ENCODE measurements around the gene NAB2. TPM values are rescaled to one million over a fixed set of nuclear protein-coding genes. Genes with fewer than 3 reads are reported as not detected.

Gene NAB2
- total and polyA plus RNA-seq, 4 donors: 1.9 to 10.0 (median 6.2) TPM

DNA sequence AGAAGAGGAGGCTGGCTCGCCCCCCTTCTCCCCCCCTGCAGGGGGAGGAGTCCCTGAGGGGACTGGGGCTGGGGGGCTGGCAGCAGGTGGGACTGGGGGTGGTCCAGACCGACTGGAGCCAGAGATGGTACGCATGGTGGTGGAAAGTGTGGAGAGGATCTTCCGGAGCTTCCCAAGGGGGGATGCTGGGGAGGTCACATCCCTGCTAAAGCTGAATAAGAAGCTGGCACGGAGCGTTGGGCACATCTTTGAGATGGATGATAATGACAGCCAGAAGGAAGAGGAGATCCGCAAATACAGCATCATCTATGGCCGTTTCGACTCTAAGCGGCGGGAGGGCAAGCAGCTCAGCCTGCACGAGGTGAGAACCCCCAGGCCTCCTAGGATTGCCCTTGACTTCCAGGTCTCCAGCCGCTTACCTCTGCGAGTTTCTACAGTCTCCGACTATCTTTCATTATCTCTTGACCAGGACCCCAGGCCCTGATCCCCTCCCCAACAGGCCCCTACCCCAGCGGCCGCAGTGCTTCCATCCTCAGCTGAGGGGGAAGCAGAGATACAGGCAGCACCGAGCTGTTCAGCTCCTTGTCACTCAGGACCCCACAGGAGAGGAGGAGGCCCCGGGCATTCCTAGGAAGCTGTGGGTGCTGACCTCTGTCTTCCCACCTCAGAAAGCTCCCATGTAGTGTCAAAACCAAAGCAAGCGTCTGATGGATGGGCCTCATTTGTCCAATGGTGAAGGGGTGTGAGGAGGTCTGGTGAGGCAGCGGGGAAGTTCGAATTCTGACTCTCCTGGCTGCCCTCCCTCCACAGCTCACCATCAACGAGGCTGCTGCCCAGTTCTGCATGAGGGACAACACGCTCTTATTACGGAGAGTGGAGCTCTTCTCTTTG is 3.0 kb downstream of the NAB2 start:
- no peak overlapping the region for H3K9ac ChIP-seq (ENCODE audit: low read depth in 1 of 2, low read length in 2 of 2)
- no peak overlapping the region for H3K4me3 ChIP-seq (ENCODE audit: low read depth in 1 of 3, low read length in 3 of 3)
- H3K27ac ChIP-seq (ENCODE audit: low read depth in 1 of 2, low read length in 2 of 2): no peak overlapping the region
- H3K36me3 ChIP-seq (ENCODE audit: control insufficient read depth in 4 of 4, insufficient read depth in 3 of 4, low read depth in 1 of 4, low read length in 3 of 4): peaks cover 13 to 37% (median 25%) of the 10 kb centered on the region in 4 donors
- DNase-seq (ENCODE audit: low spot score): no peak
- H3K4me1 ChIP-seq (ENCODE audit: control insufficient read depth in 4 of 4, insufficient read depth in 4 of 4, low read length in 3 of 4): peaks cover 9 to 56% (median 28%) of the 10 kb centered on the region in 4 donors
- H3K27me3 ChIP-seq (ENCODE audit: control insufficient read depth in 4 of 4, insufficient read depth in 4 of 4, low read length in 3 of 4): no peaks in the 10 kb centered on the region
- WGBS: 86% methylated on average over 25 of the region's 25 CpGs
- TF ChIP-seq EGR1 (IDR thresholded peaks at IDR 0.05; ENCODE audit: low read depth in 2 of 2) (no peak), JUND (IDR thresholded peaks at IDR 0.05) (no peak), NR2F2 (IDR thresholded peaks at IDR 0.05) (no peak), RAD21 (IDR thresholded peaks at IDR 0.05) (no peak), FOXA2 (IDR thresholded peaks at IDR 0.05) (no peak), REST (IDR thresholded peaks at IDR 0.05) (no peak), FOXA1 (IDR thresholded peaks at IDR 0.05) (no peak), GABPA (IDR thresholded peaks at IDR 0.05 in 1 of 2, conservative IDR thresholded peaks at IDR 0.05 in 1 of 2) (no peak)
- TF ChIP-seq, protein P1, sequence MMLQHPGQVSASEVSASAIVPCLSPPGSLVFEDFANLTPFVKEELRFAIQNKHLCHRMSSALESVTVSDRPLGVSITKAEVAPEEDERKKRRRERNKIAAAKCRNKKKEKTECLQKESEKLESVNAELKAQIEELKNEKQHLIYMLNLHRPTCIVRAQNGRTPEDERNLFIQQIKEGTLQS (IDR thresholded peaks at IDR 0.05): no peak
- TF ChIP-seq, protein P2, sequence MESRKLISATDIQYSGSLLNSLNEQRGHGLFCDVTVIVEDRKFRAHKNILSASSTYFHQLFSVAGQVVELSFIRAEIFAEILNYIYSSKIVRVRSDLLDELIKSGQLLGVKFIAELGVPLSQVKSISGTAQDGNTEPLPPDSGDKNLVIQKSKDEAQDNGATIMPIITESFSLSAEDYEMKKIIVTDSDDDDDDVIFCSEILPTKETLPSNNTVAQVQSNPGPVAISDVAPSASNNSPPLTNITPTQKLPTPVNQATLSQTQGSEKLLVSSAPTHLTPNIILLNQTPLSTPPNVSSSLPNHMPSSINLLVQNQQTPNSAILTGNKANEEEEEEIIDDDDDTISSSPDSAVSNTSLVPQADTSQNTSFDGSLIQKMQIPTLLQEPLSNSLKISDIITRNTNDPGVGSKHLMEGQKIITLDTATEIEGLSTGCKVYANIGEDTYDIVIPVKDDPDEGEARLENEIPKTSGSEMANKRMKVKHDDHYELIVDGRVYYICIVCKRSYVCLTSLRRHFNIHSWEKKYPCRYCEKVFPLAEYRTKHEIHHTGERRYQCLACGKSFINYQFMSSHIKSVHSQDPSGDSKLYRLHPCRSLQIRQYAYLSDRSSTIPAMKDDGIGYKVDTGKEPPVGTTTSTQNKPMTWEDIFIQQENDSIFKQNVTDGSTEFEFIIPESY (IDR thresholded peaks at IDR 0.05): no peak
- H3K9me3 ChIP-seq (ENCODE audit: control insufficient read depth in 4 of 4, low read length in 3 of 4): no peaks in the 10 kb centered on the region

DNA sequence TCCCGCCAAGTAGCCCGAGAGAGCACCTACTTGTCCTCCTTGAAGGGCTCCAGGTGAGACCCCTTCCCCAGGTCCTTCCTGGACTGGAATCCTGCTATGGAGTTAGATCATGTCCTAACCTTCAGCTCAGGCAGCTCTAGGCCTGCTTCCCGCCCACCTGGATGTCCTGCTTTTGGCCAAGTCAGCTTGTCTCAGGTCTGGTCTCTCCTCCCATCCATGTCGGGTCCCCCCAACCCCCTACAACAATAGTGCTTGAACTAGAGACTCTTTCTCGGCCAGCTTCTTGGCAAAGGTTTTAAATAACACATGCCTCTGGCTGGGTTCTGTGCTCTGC is 3.6 kb downstream of the NAB2 start:
- Histone ChIP-seq H3K9me3 (ENCODE audit: control insufficient read depth in 4 of 4, low read length in 3 of 4) (no peaks in the 10 kb centered on the region), H3K27me3 (ENCODE audit: control insufficient read depth in 4 of 4, insufficient read depth in 4 of 4, low read length in 3 of 4) (no peaks in the 10 kb centered on the region), H3K4me3 (ENCODE audit: low read depth in 1 of 3, low read length in 3 of 3) (no peak overlapping the region), H3K9ac (ENCODE audit: low read depth in 1 of 2, low read length in 2 of 2) (no peak overlapping the region), H3K27ac (ENCODE audit: low read depth in 1 of 2, low read length in 2 of 2) (no peak overlapping the region), H3K4me1 (ENCODE audit: control insufficient read depth in 4 of 4, insufficient read depth in 4 of 4, low read length in 3 of 4) (peaks cover 9 to 56% (median 28%) of the 10 kb centered on the region in 4 donors), H3K36me3 (ENCODE audit: control insufficient read depth in 4 of 4, insufficient read depth in 3 of 4, low read depth in 1 of 4, low read length in 3 of 4) (peaks cover 13 to 42% (median 30%) of the 10 kb centered on the region in 4 donors)
- DNase-seq (ENCODE audit: low spot score): no peak
- 82% methylated on average over 5 of the region's 5 CpGs for WGBS
- TF ChIP-seq FOXA2 (IDR thresholded peaks at IDR 0.05) (no peak), NR2F2 (IDR thresholded peaks at IDR 0.05) (no peak), SP1 (IDR thresholded peaks at IDR 0.05) (no peak), EGR1 (IDR thresholded peaks at IDR 0.05; ENCODE audit: low read depth in 2 of 2) (no peak), GABPA (IDR thresholded peaks at IDR 0.05 in 1 of 2, conservative IDR thresholded peaks at IDR 0.05 in 1 of 2) (no peak), TAF1 (conservative IDR thresholded peaks at IDR 0.05) (no peak), REST (IDR thresholded peaks at IDR 0.05) (no peak), RAD21 (IDR thresholded peaks at IDR 0.05) (no peak), MAX (IDR thresholded peaks at IDR 0.05) (no peak)
- TF ChIP-seq, protein P1 (IDR thresholded peaks at IDR 0.05): no peak
- TF ChIP-seq, protein P3, sequence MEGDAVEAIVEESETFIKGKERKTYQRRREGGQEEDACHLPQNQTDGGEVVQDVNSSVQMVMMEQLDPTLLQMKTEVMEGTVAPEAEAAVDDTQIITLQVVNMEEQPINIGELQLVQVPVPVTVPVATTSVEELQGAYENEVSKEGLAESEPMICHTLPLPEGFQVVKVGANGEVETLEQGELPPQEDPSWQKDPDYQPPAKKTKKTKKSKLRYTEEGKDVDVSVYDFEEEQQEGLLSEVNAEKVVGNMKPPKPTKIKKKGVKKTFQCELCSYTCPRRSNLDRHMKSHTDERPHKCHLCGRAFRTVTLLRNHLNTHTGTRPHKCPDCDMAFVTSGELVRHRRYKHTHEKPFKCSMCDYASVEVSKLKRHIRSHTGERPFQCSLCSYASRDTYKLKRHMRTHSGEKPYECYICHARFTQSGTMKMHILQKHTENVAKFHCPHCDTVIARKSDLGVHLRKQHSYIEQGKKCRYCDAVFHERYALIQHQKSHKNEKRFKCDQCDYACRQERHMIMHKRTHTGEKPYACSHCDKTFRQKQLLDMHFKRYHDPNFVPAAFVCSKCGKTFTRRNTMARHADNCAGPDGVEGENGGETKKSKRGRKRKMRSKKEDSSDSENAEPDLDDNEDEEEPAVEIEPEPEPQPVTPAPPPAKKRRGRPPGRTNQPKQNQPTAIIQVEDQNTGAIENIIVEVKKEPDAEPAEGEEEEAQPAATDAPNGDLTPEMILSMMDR (IDR thresholded peaks at IDR 0.05; ENCODE audit: low read depth, low read length, missing input control): no peak
- TF ChIP-seq, protein P2 (IDR thresholded peaks at IDR 0.05): no peak

Measured in liver (tissue), 9 donors.